Prostate gland (tissue), 2 donors: ENCODE data around the gene PODN.

ENCODE experiments used
- CTCF ChIP-seq, 4 experiments: fragments of 200-600 bp in 2 of 4; fragments of 450-650 bp in 2 of 4; sonication (generic) in 2 of 4; IDR thresholded peaks; 1 replicate in 3 of 4; 2 replicates in 1 of 4; pipeline ENCODE4 v1.5.1; 2016 to 2019; ENCODE audit warnings: antibody characterized with exemption in 4 of 4, mild to moderate bottlenecking in 2 of 4, moderate library complexity in 2 of 4
- POLR2A ChIP-seq: fragments of 450-650 bp; IDR thresholded peaks from one replicate; pipeline ENCODE4 v1.6.1; 2016; ENCODE audit warnings: antibody characterized with exemption, mild to moderate bottlenecking
- POLR2AphosphoS5 ChIP-seq: sonication (generic); formaldehyde crosslinking; IDR thresholded peaks from one replicate; pipeline ENCODE4 v1.6.1; 2017; ENCODE audit warnings: antibody characterized with exemption

GRCh38 chr1:53130878-53131589 lies 69.0 kb downstream of the PODN start:
- TF ChIP-seq CTCF (IDR thresholded peaks at IDR 0.05) (no peak), POLR2AphosphoS5 (no peak), POLR2A (no peak)
